ENCODE measurements around the gene PAMR1.

GRCh38 chr11:35571696-35572095, 46.3 kb upstream of the PAMR1 start:
- TF ChIP-seq POLR2AphosphoS5 (IDR thresholded peaks at IDR 0.05; ENCODE audit: insufficient read depth, low read depth, low read length) (no peak), POLR2A (IDR thresholded peaks at IDR 0.05; ENCODE audit: low read depth, low read length) (no peak), CTCF (IDR thresholded peaks at IDR 0.05; ENCODE audit: extremely low read depth in 1 of 2, insufficient read depth in 1 of 2, low read depth in 1 of 2, low read length in 2 of 2) (no peak), MYC (IDR thresholded peaks at IDR 0.05; ENCODE audit: low read depth, low read length) (no peak), JUN (IDR thresholded peaks at IDR 0.05; ENCODE audit: borderline replicate concordance, insufficient read depth, insufficient read length, low read depth) (no peak), GATA2 (IDR thresholded peaks at IDR 0.05; ENCODE audit: insufficient read depth, insufficient read length, low read depth, low read length) (no peak)
